A549 (cell line): Measurements from ENCODE around the gene EDARADD. TPM values are rescaled to one million over a fixed set of nuclear protein-coding genes. Genes with fewer than 3 reads are reported as not detected.
"Not testable (repeated sequence)": the region's sequence is repeated elsewhere in the genome, so short reads cannot be mapped to it uniquely, and the experiment has no call there.

Source experiments
- ATAC-seq, 2 experiments: fragments of 200-7000 bp in 1 of 2; fragments of >200 bp in 1 of 2; cut with Nextera tagmentation in 1 of 2; cut with Tn5 transposase in 1 of 2; 3 replicates each; pipeline versions ENCODE4 v1.8.0 to v1.9.1; 2018 to 2020; ENCODE audit warnings: mild to moderate bottlenecking in 1 of 2, moderate library complexity in 1 of 2
- CTCF ChIA-PET: fragments of 300-600 bp; sonication (Branson Sonifier 250); formaldehyde crosslinking; extraction: SDS; loops from one replicate; lab custom pipeline; 2021; ENCODE audit warnings: antibody characterized with exemption, inconsistent platforms; lab: Yijun Ruan, JAX
- POLR2A ChIA-PET: fragments of 350-600 bp; formaldehyde crosslinking; extraction: SDS; loops from one replicate; lab custom pipeline; 2021; ENCODE audit warnings: antibody characterized with exemption, inconsistent platforms; lab: Yijun Ruan, JAX
- DNase-seq, 2 experiments: peaks; one replicate each; pipeline versions ENCODE4 v3.0.0 to v3.0.0-alpha.2; 2011 to 2016; ENCODE audit warnings: low read depth in 1 of 2, low spot score in 1 of 2
- FAIRE-seq: peaks from 2 replicates; lab custom pipeline; 2011; peaks lifted over from hg19 to GRCh38; lab: Jason Lieb, UNC
- H3K27ac ChIP-seq, 2 experiments: fragments of >200 bp; sonication (Bioruptor Twin); formaldehyde crosslinking; 3 replicates each; pipeline ENCODE4 v1.5.1; 2016 to 2017
- H3K4me1 ChIP-seq: fragments of >200 bp; sonication (Bioruptor Twin); formaldehyde crosslinking; 3 replicates; pipeline ENCODE4 v1.6.1; 2016
- H3K4me2 ChIP-seq: fragments of >200 bp; sonication (Bioruptor Twin); formaldehyde crosslinking; 3 replicates; pipeline ENCODE4 v1.6.1; 2016
- H3K4me3 ChIP-seq: fragments of >200 bp; sonication (Bioruptor Twin); formaldehyde crosslinking; 3 replicates; pipeline ENCODE4 v1.5.1; 2016
- H3K9me3 ChIP-seq: fragments of >200 bp; sonication (Bioruptor Twin); formaldehyde crosslinking; 3 replicates; pipeline ENCODE4 v1.6.1; 2016
- BCL3 ChIP-seq: fragments of >200 bp; sonication (Bioruptor Twin); formaldehyde crosslinking; IDR thresholded peaks from 3 replicates; pipeline ENCODE4 v1.6.1; 2016
- BHLHE40 ChIP-seq: IDR thresholded peaks from 2 replicates; pipeline ENCODE4 v1.6.1; 2012; ENCODE audit warnings: low read depth, low read length, inconsistent platforms
- CBX2 ChIP-seq: fragments of 200-600 bp; sonication (generic); IDR thresholded peaks from 2 replicates; pipeline ENCODE4 v1.6.1; 2016; ENCODE audit warnings: low read depth, mild to moderate bottlenecking, borderline replicate concordance
- CHD2 ChIP-seq: fragments of 150-350 bp; IDR thresholded peaks from 2 replicates; pipeline ENCODE4 v1.6.1; 2014; ENCODE audit warnings: low read length; ENCODE audit not compliant: partially characterized antibody
- CHD4 ChIP-seq: fragments of 200-600 bp; sonication (generic); IDR thresholded peaks from 2 replicates; pipeline ENCODE4 v1.6.1; 2016; ENCODE audit warnings: antibody characterized with exemption, mild to moderate bottlenecking, borderline replicate concordance
- CTCF ChIP-seq: fragments of >200 bp; sonication (Bioruptor Twin); formaldehyde crosslinking; IDR thresholded peaks from 3 replicates; pipeline ENCODE4 v1.5.1; 2016
- EHF ChIP-seq: fragments of 250-450 bp; sonication (Bioruptor Pico); IDR thresholded peaks from 2 replicates; pipeline ENCODE4 v1.5.0; 2020; ENCODE audit warnings: mild to moderate bottlenecking
- EHMT2 ChIP-seq: fragments of 200-600 bp; sonication (generic); IDR thresholded peaks from 2 replicates; pipeline ENCODE4 v1.6.1; 2016; ENCODE audit warnings: antibody characterized with exemption, low read depth, mild to moderate bottlenecking, moderate library complexity
- EP300 ChIP-seq, 2 experiments: fragments of >200 bp; sonication (Bioruptor Twin); formaldehyde crosslinking; IDR thresholded peaks; 2 replicates in 1 of 2; 3 replicates in 1 of 2; pipeline ENCODE4 v1.6.1; 2016 to 2017
- FOSL2 ChIP-seq, 2 experiments: fragments of 450-650 bp in 1 of 2; fragments of >200 bp in 1 of 2; sonication (Bioruptor Twin) in 1 of 2; formaldehyde crosslinking; IDR thresholded peaks; 2 replicates each; pipeline versions ENCODE4 v1.5.0 to v1.6.1; 2016 to 2020; ENCODE audit warnings: mild to moderate bottlenecking in 1 of 2, moderate library complexity in 1 of 2
- FOXS1 ChIP-seq: fragments of 250-450 bp; sonication (Bioruptor Pico); IDR thresholded peaks from 2 replicates; pipeline ENCODE4 v1.5.0; 2020; ENCODE audit warnings: mild to moderate bottlenecking, moderate library complexity
- HDAC2 ChIP-seq: fragments of 200-600 bp; sonication (generic); IDR thresholded peaks from 2 replicates; pipeline ENCODE4 v1.6.1; 2016
- HES2 ChIP-seq: fragments of >200 bp; sonication (Bioruptor Twin); formaldehyde crosslinking; IDR thresholded peaks from 2 replicates; pipeline ENCODE4 v1.6.1; 2016
- HOXA7 ChIP-seq: fragments of 250-450 bp; sonication (Bioruptor Pico); IDR thresholded peaks from 2 replicates; pipeline ENCODE4 v1.5.0; 2020; ENCODE audit warnings: mild to moderate bottlenecking, moderate library complexity
- JUNB ChIP-seq: fragments of >200 bp; sonication (Bioruptor Twin); formaldehyde crosslinking; IDR thresholded peaks from 2 replicates; pipeline ENCODE4 v1.6.1; 2016
- KDM1A ChIP-seq: fragments of 200-600 bp; sonication (generic); IDR thresholded peaks from 2 replicates; pipeline ENCODE4 v1.6.1; 2016; ENCODE audit warnings: low read depth, mild to moderate bottlenecking
- KDM5A ChIP-seq: fragments of 200-600 bp; sonication (generic); IDR thresholded peaks from 2 replicates; pipeline ENCODE4 v1.6.1; 2016; ENCODE audit warnings: antibody characterized with exemption, mild to moderate bottlenecking
- MYC ChIP-seq: IDR thresholded peaks from 2 replicates; pipeline ENCODE4 v1.6.1; 2012; ENCODE audit warnings: mild to moderate bottlenecking, inconsistent platforms, low read length, improper control_type of control experiment, borderline replicate concordance
- POLR2AphosphoS2 ChIP-seq: conservative IDR thresholded peaks from 2 replicates; pipeline ENCODE4 v1.6.1; 2012; ENCODE audit warnings: low read length, improper control_type of control experiment, inconsistent platforms
- RARB ChIP-seq: fragments of 250-450 bp; sonication (Bioruptor Pico); IDR thresholded peaks from 2 replicates; pipeline ENCODE4 v1.8.0; 2021; ENCODE audit warnings: mild to moderate bottlenecking, moderate library complexity
- SMC3 ChIP-seq: fragments of >200 bp; sonication (Bioruptor Twin); formaldehyde crosslinking; IDR thresholded peaks from 3 replicates; pipeline ENCODE4 v1.6.1; 2018; ENCODE audit warnings: inconsistent platforms
- ZFP36 ChIP-seq: fragments of 450-650 bp; IDR thresholded peaks from 2 replicates; pipeline ENCODE4 v1.6.1; 2014; ENCODE audit warnings: borderline replicate concordance; ENCODE audit not compliant: partially characterized antibody
- WGBS: methylation state at CpG from one replicate; pipeline ENCODE4 v1.1.6; 2017; ENCODE audit errors: missing lambda C conversion rate; 5-methylcytosine and 5-hydroxymethylcytosine counted together
- polyA plus RNA-seq, 4 experiments: library from polyadenylated mRNA; depleted of rRNA in 3 of 4; stranded (reverse); fragments of >200 nt; fragmentation: RNase III in 1 of 4; extraction: RNeasy Plus Mini Kit Qiagen cat#74134 plus additional on column Dnase treatment in 1 of 4; gene quantifications; 2 replicates in 3 of 4; 3 replicates in 1 of 4; pipeline ENCODE4 v1.2.3, GENCODE V29; 2011 to 2017

The EDARADD gene
- polyA plus RNA-seq, 2 of the 4 experiments (the other 2 are of a cell fraction), result 2.1 to 5.8 TPM

- TF ChIP-seq BHLHE40, result no peak
- TF ChIP-seq MYC, result no peak
Measured at GRCh38 chr1:236348071-236348470, 46.0 kb upstream of the EDARADD start (continued).

- Histone ChIP-seq H3K4me3 (no peak overlapping the region), H3K27ac (no peak overlapping the region), H3K9me3 (no peaks in the 10 kb centered on the region), H3K4me2 (no peak overlapping the region), H3K4me1 (no peaks in the 10 kb centered on the region)
- FAIRE-seq (no peak), DNase-seq (no peak), ATAC-seq (no peak)
- TF ChIP-seq KDM1A (no peak), BHLHE40 (no peak), FOXS1 (no peak), MYC (no peak), CHD2 (no peak)
- ChIA-PET CTCF (no interaction called here), POLR2A (no interaction called here)
- 73% methylated on average over 5 of the region's 5 CpGs for WGBS
Measured at GRCh38 chr1:236350308-236350707, 43.8 kb upstream of the EDARADD start.

GRCh38 chr1:236351875-236352573, 42.1 kb upstream of the EDARADD start:
- Histone ChIP-seq H3K4me3 (no peak overlapping the region), H3K4me1 (no peaks in the 10 kb centered on the region), H3K9me3 (no peaks in the 10 kb centered on the region), H3K4me2 (no peak overlapping the region), H3K27ac (no peak overlapping the region)
- 48% methylated on average over 7 of the region's 7 CpGs for WGBS
- TF ChIP-seq KDM5A, result no peak
- no peak for TF ChIP-seq KDM1A
- no peak for TF ChIP-seq HES2
- TF ChIP-seq BCL3, result no peak
- no peak for TF ChIP-seq JUNB
- no peak for TF ChIP-seq CBX2
- TF ChIP-seq SMC3, result no peak
- no peak for TF ChIP-seq CTCF
- no peak for TF ChIP-seq CHD4
- no peak for TF ChIP-seq EP300 (IDR thresholded peaks at IDR 0.05)
- no peak for TF ChIP-seq POLR2AphosphoS2
- no peak for TF ChIP-seq EHF (CRISPR knock-in tag)
- no peak for TF ChIP-seq ZFP36
- TF ChIP-seq HOXA7 (CRISPR knock-in tag), result no peak
- no peak for TF ChIP-seq RARB
- no peak for TF ChIP-seq HDAC2
- TF ChIP-seq FOSL2 (IDR thresholded peaks at IDR 0.05), result no peak
- TF ChIP-seq FOSL2 (CRISPR knock-in tag; IDR thresholded peaks at IDR 0.05), result no peak
- no peak for TF ChIP-seq EHMT2
- CTCF ChIA-PET, result no interaction called here
- DNase-seq, result no peak
- POLR2A ChIA-PET, result no interaction called here
- no peak for FAIRE-seq
- no peak for ATAC-seq

GRCh38 chr1:236352747-236353146, 41.3 kb upstream of the EDARADD start:
- CTCF ChIA-PET, result interaction anchor here (0.7 to 0.8 kb wide), 2 partner anchors 9 to 81 kb away, joined by 4 read pairs; no protein-coding TSS in a partner anchor
- POLR2A ChIA-PET, H3K4me3 ChIP-seq, H3K9me3 ChIP-seq, H3K27ac ChIP-seq, H3K4me2 ChIP-seq, FAIRE-seq, DNase-seq, H3K4me1 ChIP-seq, ATAC-seq: not testable (repeated sequence)
- whole genome bisulfite sequencing, result 51% methylated on average over 4 of the region's 4 CpGs
